Measurements from ENCODE around the gene RNF5.

DNA sequence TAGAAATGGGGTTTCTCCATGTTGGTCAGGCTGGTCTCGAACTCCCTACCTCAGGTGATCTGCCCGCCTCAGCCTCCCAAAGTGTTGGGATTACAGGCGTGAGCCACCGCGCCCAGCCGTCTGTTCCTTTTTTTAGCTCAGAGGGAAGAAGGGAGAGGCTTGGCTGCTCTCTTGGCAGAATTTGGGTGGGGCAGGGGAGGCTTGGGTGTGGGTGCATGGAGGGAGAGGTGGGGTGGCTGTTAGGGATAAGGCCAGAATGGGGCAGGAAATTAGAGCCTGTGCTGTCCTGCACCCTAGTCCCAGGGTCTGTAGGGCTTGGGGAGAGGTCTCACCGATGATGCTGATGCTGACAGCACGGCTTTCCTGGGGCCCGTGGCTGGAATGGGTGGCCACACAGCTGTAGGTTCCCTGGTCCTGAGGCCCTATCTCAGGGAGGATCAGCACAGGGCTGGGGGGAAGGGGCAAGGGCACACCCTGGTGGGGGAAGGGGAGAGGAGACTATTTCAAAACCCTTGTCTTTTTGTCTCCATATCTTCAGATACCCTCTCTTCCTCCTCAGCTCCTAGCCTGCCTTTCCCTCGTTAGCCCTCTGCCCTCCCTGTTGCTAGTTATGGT, 3.8 kb downstream of the RNF5 start:
- TF ChIP-seq, protein P1, sequence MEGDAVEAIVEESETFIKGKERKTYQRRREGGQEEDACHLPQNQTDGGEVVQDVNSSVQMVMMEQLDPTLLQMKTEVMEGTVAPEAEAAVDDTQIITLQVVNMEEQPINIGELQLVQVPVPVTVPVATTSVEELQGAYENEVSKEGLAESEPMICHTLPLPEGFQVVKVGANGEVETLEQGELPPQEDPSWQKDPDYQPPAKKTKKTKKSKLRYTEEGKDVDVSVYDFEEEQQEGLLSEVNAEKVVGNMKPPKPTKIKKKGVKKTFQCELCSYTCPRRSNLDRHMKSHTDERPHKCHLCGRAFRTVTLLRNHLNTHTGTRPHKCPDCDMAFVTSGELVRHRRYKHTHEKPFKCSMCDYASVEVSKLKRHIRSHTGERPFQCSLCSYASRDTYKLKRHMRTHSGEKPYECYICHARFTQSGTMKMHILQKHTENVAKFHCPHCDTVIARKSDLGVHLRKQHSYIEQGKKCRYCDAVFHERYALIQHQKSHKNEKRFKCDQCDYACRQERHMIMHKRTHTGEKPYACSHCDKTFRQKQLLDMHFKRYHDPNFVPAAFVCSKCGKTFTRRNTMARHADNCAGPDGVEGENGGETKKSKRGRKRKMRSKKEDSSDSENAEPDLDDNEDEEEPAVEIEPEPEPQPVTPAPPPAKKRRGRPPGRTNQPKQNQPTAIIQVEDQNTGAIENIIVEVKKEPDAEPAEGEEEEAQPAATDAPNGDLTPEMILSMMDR (conservative IDR thresholded peaks at IDR 0.05; ENCODE audit: low read length), result no peak
- no peak for TF ChIP-seq EZH2phosphoT487 (IDR thresholded peaks at IDR 0.05; ENCODE audit: borderline replicate concordance)

All from Loucy (cell line).